ENCODE results near the gene TCEAL9.

- TF ChIP-seq FOS (IDR thresholded peaks at IDR 0.05; ENCODE audit: borderline replicate concordance, insufficient read depth, low read length) (no peak), MAX (IDR thresholded peaks at IDR 0.05; ENCODE audit: insufficient read depth, insufficient read length) (no peak), MYC (IDR thresholded peaks at IDR 0.05; ENCODE audit: low read depth, low read length) (no peak), POLR2A (IDR thresholded peaks at IDR 0.05; ENCODE audit: low read depth, low read length) (no peak)
- TF ChIP-seq, protein P1, sequence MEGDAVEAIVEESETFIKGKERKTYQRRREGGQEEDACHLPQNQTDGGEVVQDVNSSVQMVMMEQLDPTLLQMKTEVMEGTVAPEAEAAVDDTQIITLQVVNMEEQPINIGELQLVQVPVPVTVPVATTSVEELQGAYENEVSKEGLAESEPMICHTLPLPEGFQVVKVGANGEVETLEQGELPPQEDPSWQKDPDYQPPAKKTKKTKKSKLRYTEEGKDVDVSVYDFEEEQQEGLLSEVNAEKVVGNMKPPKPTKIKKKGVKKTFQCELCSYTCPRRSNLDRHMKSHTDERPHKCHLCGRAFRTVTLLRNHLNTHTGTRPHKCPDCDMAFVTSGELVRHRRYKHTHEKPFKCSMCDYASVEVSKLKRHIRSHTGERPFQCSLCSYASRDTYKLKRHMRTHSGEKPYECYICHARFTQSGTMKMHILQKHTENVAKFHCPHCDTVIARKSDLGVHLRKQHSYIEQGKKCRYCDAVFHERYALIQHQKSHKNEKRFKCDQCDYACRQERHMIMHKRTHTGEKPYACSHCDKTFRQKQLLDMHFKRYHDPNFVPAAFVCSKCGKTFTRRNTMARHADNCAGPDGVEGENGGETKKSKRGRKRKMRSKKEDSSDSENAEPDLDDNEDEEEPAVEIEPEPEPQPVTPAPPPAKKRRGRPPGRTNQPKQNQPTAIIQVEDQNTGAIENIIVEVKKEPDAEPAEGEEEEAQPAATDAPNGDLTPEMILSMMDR (IDR thresholded peaks at IDR 0.05; ENCODE audit: extremely low read depth in 1 of 2, insufficient read depth in 1 of 2, low read depth in 1 of 2, low read length in 2 of 2), result no peak
These were observed 4.6 kb downstream of the TCEAL9 start for GRCh38 chrX:103360916-103361315.

Measured in endothelial cell of umbilical vein (primary cell).